Mesenchymal stem cell (in vitro differentiated cells and primary cell): ENCODE measurements around the gene GJA5.

ENCODE experiments used
- DNase-seq: peaks from one replicate; pipeline ENCODE4 v3.0.0-alpha.2; 2013
- H2AFZ ChIP-seq: one replicate; pipeline ENCODE4 v1.6.1; 2013; ENCODE audit warnings: low read depth, mild to moderate bottlenecking, control low read depth, inconsistent platforms, low read length, moderate library complexity
- H2AK5ac ChIP-seq: 2 replicates; pipeline ENCODE4 v1.6.1; 2013; ENCODE audit warnings: low read length, moderate library complexity, mild to moderate bottlenecking, inconsistent platforms; ENCODE audit not compliant: severe bottlenecking
- H2BK120ac ChIP-seq: one replicate; pipeline ENCODE4 v1.6.1; 2013; ENCODE audit warnings: low read depth, mild to moderate bottlenecking, inconsistent platforms, low read length, moderate library complexity
- H2BK12ac ChIP-seq, 2 experiments: one replicate each; pipeline ENCODE4 v1.6.1; 2013; ENCODE audit warnings: inconsistent platforms in 2 of 2, low read length in 2 of 2, mild to moderate bottlenecking in 2 of 2, moderate library complexity in 2 of 2, control low read depth in 1 of 2
- H2BK15ac ChIP-seq: one replicate; pipeline ENCODE4 v1.6.1; 2013; ENCODE audit warnings: mild to moderate bottlenecking, low read depth, inconsistent platforms; ENCODE audit not compliant: poor library complexity, severe bottlenecking
- H2BK5ac ChIP-seq: 2 replicates; pipeline ENCODE4 v1.6.1; 2013; ENCODE audit warnings: low read depth, mild to moderate bottlenecking, low read length, control low read depth, inconsistent platforms; ENCODE audit not compliant: poor library complexity, severe bottlenecking
- H3K14ac ChIP-seq, 2 experiments: one replicate each; pipeline ENCODE4 v1.6.1; 2013; ENCODE audit warnings: inconsistent platforms in 2 of 2, low read length in 2 of 2, control low read depth in 1 of 2, mild to moderate bottlenecking in 1 of 2, moderate library complexity in 1 of 2
- H3K18ac ChIP-seq, 2 experiments: one replicate each; pipeline ENCODE4 v1.6.1; 2013; ENCODE audit warnings: inconsistent platforms in 2 of 2, low read length in 2 of 2, control low read depth in 1 of 2, low read depth in 1 of 2, mild to moderate bottlenecking in 1 of 2
- H3K23ac ChIP-seq, 2 experiments: one replicate each; pipeline ENCODE4 v1.6.1; 2013; ENCODE audit warnings: inconsistent platforms in 2 of 2, low read length in 2 of 2, mild to moderate bottlenecking in 2 of 2, moderate library complexity in 2 of 2, control low read depth in 1 of 2
- H3K27ac ChIP-seq: 2 replicates; pipeline ENCODE4 v1.5.1; 2013; ENCODE audit warnings: mild to moderate bottlenecking, moderate library complexity, low read length, control low read depth, inconsistent platforms; ENCODE audit not compliant: poor library complexity, severe bottlenecking
- H3K27me3 ChIP-seq, 2 experiments: 2 replicates each; pipeline versions ENCODE4 v1.6.1 to v1.7.0; 2013; ENCODE audit warnings: low read length in 2 of 2, mild to moderate bottlenecking in 2 of 2, moderate library complexity in 2 of 2, control low read depth in 1 of 2, inconsistent platforms in 1 of 2; ENCODE audit not compliant: control insufficient read depth in 1 of 2, insufficient read depth in 1 of 2
- H3K36me3 ChIP-seq, 2 experiments: 2 replicates each; pipeline versions ENCODE4 v1.6.1 to v1.7.0; 2013; ENCODE audit warnings: low read length in 2 of 2, control low read depth in 1 of 2, inconsistent platforms in 1 of 2, low read depth in 1 of 2, mild to moderate bottlenecking in 1 of 2; ENCODE audit not compliant: insufficient read depth in 2 of 2, control insufficient read depth in 1 of 2
- H3K4ac ChIP-seq, 2 experiments: one replicate each; pipeline ENCODE4 v1.6.1; 2013; ENCODE audit warnings: inconsistent platforms in 2 of 2, low read length in 2 of 2, mild to moderate bottlenecking in 2 of 2, moderate library complexity in 2 of 2, control low read depth in 1 of 2, low read depth in 1 of 2
- H3K4me1 ChIP-seq: 2 replicates; pipeline ENCODE4 v1.6.1; 2013; ENCODE audit warnings: low read depth, low read length, control low read depth; ENCODE audit not compliant: control insufficient read depth, insufficient read depth
- H3K4me2 ChIP-seq: 2 replicates; pipeline ENCODE4 v1.6.1; 2013; ENCODE audit warnings: low read length, mild to moderate bottlenecking, inconsistent platforms; ENCODE audit not compliant: poor library complexity, severe bottlenecking
- H3K4me3 ChIP-seq, 2 experiments: 2 replicates each; pipeline versions ENCODE4 v1.5.1 to v1.7.0; 2013; ENCODE audit warnings: low read length in 2 of 2, mild to moderate bottlenecking in 2 of 2, control low read depth in 1 of 2, low read depth in 1 of 2; ENCODE audit not compliant: insufficient read depth in 1 of 2
- H3K79me1 ChIP-seq: replicated peaks from 2 replicates; pipeline ENCODE4 v1.6.1; 2013; ENCODE audit warnings: mild to moderate bottlenecking, control low read depth, low read length, inconsistent platforms; ENCODE audit not compliant: poor library complexity, severe bottlenecking
- H3K9ac ChIP-seq: 2 replicates; pipeline ENCODE4 v1.7.0; 2013; ENCODE audit warnings: mild to moderate bottlenecking, low read length, moderate library complexity
- H3K9me3 ChIP-seq: 2 replicates; pipeline ENCODE4 v1.7.0; 2013; ENCODE audit warnings: mild to moderate bottlenecking, low read length; ENCODE audit not compliant: control insufficient read depth
- H4K8ac ChIP-seq: one replicate; pipeline ENCODE4 v1.6.1; 2013; ENCODE audit warnings: inconsistent platforms, mild to moderate bottlenecking, low read length, moderate library complexity
- H4K91ac ChIP-seq: one replicate; pipeline ENCODE4 v1.6.1; 2013; ENCODE audit warnings: mild to moderate bottlenecking, low read length, inconsistent platforms
- WGBS: methylation state at CpG from one replicate; pipeline ENCODE4 v1.1.7; 2013; ENCODE audit warnings: mixed read lengths; 5-methylcytosine and 5-hydroxymethylcytosine counted together

GJA5 gene

GRCh38 chr1:147804942-147805723 lies 44.7 kb upstream of the GJA5 start:
- H3K9me3 ChIP-seq = no peaks in the 10 kb centered on the region
- no peak overlapping the region for H2AFZ ChIP-seq
- H3K4me2 ChIP-seq = no peak overlapping the region
- H3K4me1 ChIP-seq = no peaks in the 10 kb centered on the region
- no peak overlapping the region for H2AK5ac ChIP-seq
- no peak overlapping the region for H2BK15ac ChIP-seq
- no peak overlapping the region for H3K27ac ChIP-seq
- H4K8ac ChIP-seq = no peak overlapping the region
- no peak overlapping the region for H3K23ac ChIP-seq
- peaks cover 0 to 12% of the 10 kb centered on the region in 2 experiments for H3K27me3 ChIP-seq
- H3K9ac ChIP-seq = no peak overlapping the region
- H3K4me3 ChIP-seq = no peak overlapping the region
- DNase-seq = no peak
- no peak overlapping the region for H2BK5ac ChIP-seq
- no peak overlapping the region for H2BK12ac ChIP-seq
- no peak overlapping the region for H2BK120ac ChIP-seq
- H3K79me1 ChIP-seq = no peaks in the 10 kb centered on the region
- no peak overlapping the region for H4K91ac ChIP-seq
- 67% methylated on average over 5 of the region's 6 CpGs for WGBS
- no peak overlapping the region for H3K4ac ChIP-seq
- no peak overlapping the region for H3K14ac ChIP-seq
- H3K36me3 ChIP-seq = no peaks in the 10 kb centered on the region
- H3K18ac ChIP-seq = no peak overlapping the region

GRCh38 chr1:147800804-147801203 lies 40.4 kb upstream of the GJA5 start:
- Histone ChIP-seq H3K4me3 (no peak overlapping the region), H4K8ac (no peak overlapping the region), H3K14ac (no peak overlapping the region), H2BK15ac (no peak overlapping the region), H3K36me3 (no peaks in the 10 kb centered on the region), H2BK5ac (no peak overlapping the region), H3K9ac (no peak overlapping the region), H3K79me1 (no peaks in the 10 kb centered on the region), H3K4me1 (no peaks in the 10 kb centered on the region), H2AFZ (no peak overlapping the region), H3K4me2 (no peak overlapping the region), H2BK120ac (no peak overlapping the region), H3K9me3 (no peaks in the 10 kb centered on the region), H2BK12ac (no peak overlapping the region), H4K91ac (no peak overlapping the region), H2AK5ac (no peak overlapping the region), H3K27ac (no peak overlapping the region), H3K4ac (no peak overlapping the region), H3K18ac (no peak overlapping the region), H3K23ac (no peak overlapping the region), H3K27me3 (no peaks in the 10 kb centered on the region)
- WGBS = 92% methylated on average over 2 of the region's 2 CpGs
- no peak for DNase-seq

- DNase-seq = no peak
- WGBS = 65% methylated on average over 3 of the region's 3 CpGs
Observed at GRCh38 chr1:147798731-147799130, 38.3 kb upstream of the GJA5 start.

GRCh38 chr1:147794570-147794969 lies 34.2 kb upstream of the GJA5 start:
- H3K9me3 ChIP-seq = no peaks in the 10 kb centered on the region
- H3K9ac ChIP-seq = no peak overlapping the region
- no peak overlapping the region for H2BK12ac ChIP-seq
- H3K27me3 ChIP-seq = peaks cover 0 to 6% of the 10 kb centered on the region in 2 experiments
- H2AK5ac ChIP-seq = no peak overlapping the region
- no peak overlapping the region for H3K4ac ChIP-seq
- H2AFZ ChIP-seq = no peak overlapping the region
- H3K23ac ChIP-seq = no peak overlapping the region
- H2BK120ac ChIP-seq = no peak overlapping the region
- no peak overlapping the region for H4K8ac ChIP-seq
- no peak overlapping the region for H2BK15ac ChIP-seq
- H4K91ac ChIP-seq = no peak overlapping the region
- H2BK5ac ChIP-seq = no peak overlapping the region
- H3K4me1 ChIP-seq = no peaks in the 10 kb centered on the region
- no peak overlapping the region for H3K27ac ChIP-seq
- no peak overlapping the region for H3K18ac ChIP-seq
- no peak overlapping the region for H3K4me3 ChIP-seq
- H3K36me3 ChIP-seq = no peaks in the 10 kb centered on the region
- H3K79me1 ChIP-seq = no peaks in the 10 kb centered on the region
- 66% methylated on average over 8 of the region's 10 CpGs for WGBS
- DNase-seq = no peak
- H3K14ac ChIP-seq = no peak overlapping the region
- no peak overlapping the region for H3K4me2 ChIP-seq

More at GRCh38 chr1:147798731-147799130, 38.3 kb upstream of the GJA5 start:
- H2BK5ac ChIP-seq = no peak overlapping the region
- no peak overlapping the region for H2AK5ac ChIP-seq
- no peaks in the 10 kb centered on the region for H3K79me1 ChIP-seq
- no peaks in the 10 kb centered on the region for H3K9me3 ChIP-seq
- no peak overlapping the region for H4K8ac ChIP-seq
- H3K4me1 ChIP-seq = no peaks in the 10 kb centered on the region
- H3K23ac ChIP-seq = no peak overlapping the region
- H3K27ac ChIP-seq = no peak overlapping the region
- no peak overlapping the region for H3K14ac ChIP-seq
- no peak overlapping the region for H2BK12ac ChIP-seq
- no peak overlapping the region for H3K4me2 ChIP-seq
- no peaks in the 10 kb centered on the region for H3K36me3 ChIP-seq
- H2BK15ac ChIP-seq = no peak overlapping the region
- H2AFZ ChIP-seq = no peak overlapping the region
- no peak overlapping the region for H3K9ac ChIP-seq
- H4K91ac ChIP-seq = no peak overlapping the region
- H2BK120ac ChIP-seq = no peak overlapping the region
- H3K4me3 ChIP-seq = no peak overlapping the region
- H3K4ac ChIP-seq = no peak overlapping the region
- H3K27me3 ChIP-seq = peaks cover 0 to 6% of the 10 kb centered on the region in 2 experiments
- no peak overlapping the region for H3K18ac ChIP-seq
